Activated CD8-positive, alpha-beta memory T cell treated with anti-CD3 and anti-CD28 coated beads for 48 hours (primary cell): ENCODE measurements around the gene MAGEB10.
"Not testable (repeated sequence)": the region's sequence is repeated elsewhere in the genome, so short reads cannot be mapped to it uniquely, and the experiment has no call there.

ENCODE experiments used
- DNase-seq, 3 experiments: peaks; one replicate each; pipeline ENCODE4 v3.0.0-alpha.2; 2020; ENCODE audit warnings: low read depth in 2 of 3, low spot score in 2 of 3

Gene MAGEB10

GRCh38 chrX:27807690-27808089 is at the start of gene MAGEB10:
Gene MAGEB10 (plus strand): TSS chrX:27807990. CDS start chrX:27821307, 13,317 bp downstream.
- no peak for DNase-seq

- no peak for DNase-seq
Measured at GRCh38 chrX:27765718-27766117, 42.1 kb upstream of the MAGEB10 start.

- no peak for DNase-seq
Measured at GRCh38 chrX:27767387-27767786, 40.4 kb upstream of the MAGEB10 start.

GRCh38 chrX:27775984-27776383 is 31.8 kb upstream of the MAGEB10 start:
- DNase-seq: no peak

GRCh38 chrX:27796640-27797257 is 11.0 kb upstream of the MAGEB10 start:
- no peak for DNase-seq

- DNase-seq: no peak
Measured at GRCh38 chrX:27797575-27797974, 10.2 kb upstream of the MAGEB10 start.

GRCh38 chrX:27808226-27808625 is 436 bp downstream of the MAGEB10 start:
- DNase-seq: no peak

GRCh38 chrX:27808991-27809859 is 1.4 kb downstream of the MAGEB10 start:
- DNase-seq: not testable (repeated sequence)

- DNase-seq: no peak
Measured at GRCh38 chrX:27815209-27815608, 7.4 kb downstream of the MAGEB10 start.

GRCh38 chrX:27823812-27824211 is 16.0 kb downstream of the MAGEB10 start:
- DNase-seq: no peak

- DNase-seq: no peak
Measured at GRCh38 chrX:27838185-27838584, 30.4 kb downstream of the MAGEB10 start.

GRCh38 chrX:27840881-27841280 is 33.1 kb downstream of the MAGEB10 start:
- DNase-seq: no peak

GRCh38 chrX:27842859-27843258 is 35.1 kb downstream of the MAGEB10 start:
- no peak for DNase-seq

- DNase-seq: no peak
Measured at GRCh38 chrX:27860337-27860736, 52.5 kb downstream of the MAGEB10 start.

GRCh38 chrX:27863809-27864208 is 56.0 kb downstream of the MAGEB10 start:
- DNase-seq: no peak
